ENCODE measurements around the gene NCKAP5. TPM values are rescaled to one million over a fixed set of nuclear protein-coding genes. Genes with fewer than 3 reads are reported as not detected.
"Not testable (repeated sequence)": the region's sequence is repeated elsewhere in the genome, so short reads cannot be mapped to it uniquely, and the experiment has no call there.

NCKAP5 gene
- total RNA-seq, 1 donor from 2014 or later: 0.59 TPM

DNA sequence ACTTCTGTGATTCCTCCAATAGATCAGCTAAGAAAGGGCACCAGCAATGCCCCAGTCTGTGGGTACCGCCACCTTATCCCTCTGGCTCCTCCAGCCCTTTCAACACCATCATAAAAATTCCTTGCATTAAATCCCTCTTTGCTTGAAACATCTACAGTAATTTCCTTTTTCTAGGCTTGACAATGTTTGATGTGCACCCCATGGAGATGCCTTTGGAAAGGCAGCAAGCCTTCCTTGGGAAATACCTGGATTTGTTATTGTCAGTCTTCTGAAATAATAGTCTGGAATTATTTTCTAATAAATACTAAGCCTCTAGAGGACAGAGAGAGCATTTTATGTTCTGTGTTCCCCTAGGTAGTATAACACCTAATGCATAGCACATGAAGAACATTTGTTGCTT is 46.1 kb downstream of the NCKAP5 start:
- DNase-seq (ENCODE audit: low read depth, low spot score): no peak

DNA sequence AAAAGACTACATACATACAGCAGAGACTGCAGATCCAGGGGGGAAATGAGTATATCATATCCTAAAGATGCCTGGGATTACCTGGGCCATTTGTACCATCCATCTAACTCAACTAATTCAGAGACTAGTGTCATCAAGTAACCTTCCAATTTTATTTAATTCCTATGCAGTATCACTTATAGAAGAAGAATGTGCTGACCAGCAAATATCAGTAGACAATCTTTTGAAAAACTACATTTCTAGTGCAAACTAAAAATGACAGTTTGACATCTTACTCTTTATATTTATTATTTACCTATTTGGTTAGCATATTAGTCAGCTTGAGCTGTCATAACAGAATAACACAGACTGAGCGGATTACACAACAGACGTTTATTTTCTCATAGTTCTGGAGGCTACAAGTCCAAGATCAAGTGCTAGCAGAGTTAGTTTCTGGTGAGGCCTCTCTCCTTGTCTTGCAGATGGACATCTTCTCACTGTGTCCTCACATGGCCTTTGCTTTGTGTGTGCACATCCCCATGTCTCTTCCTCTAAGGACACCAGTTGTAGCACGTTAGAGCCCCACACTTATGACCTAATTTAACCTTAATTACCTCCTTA is 47.0 kb downstream of the NCKAP5 start:
- DNase-seq (ENCODE audit: low read depth, low spot score): no peak

DNA sequence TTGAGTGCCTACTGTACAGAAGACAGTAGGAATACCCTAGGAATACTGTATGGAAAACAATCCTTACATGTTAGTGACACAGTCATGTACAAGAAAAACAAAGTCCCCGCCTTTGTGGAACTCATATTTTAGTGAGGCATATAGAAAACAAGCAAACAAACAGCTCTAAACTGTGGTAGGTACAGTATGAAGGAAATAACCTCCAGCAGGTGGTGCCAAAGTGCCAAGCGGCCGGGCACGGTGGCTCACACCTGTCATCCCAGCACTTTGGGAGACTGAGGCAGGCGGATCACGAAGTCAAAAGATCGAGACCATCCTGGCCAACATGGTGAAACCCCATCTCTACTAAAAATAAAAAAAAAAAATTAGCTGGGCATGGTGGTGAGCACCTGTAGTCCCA is 48.6 kb downstream of the NCKAP5 start:
- DNase-seq (ENCODE audit: low read depth, low spot score): not testable (repeated sequence)

DNA sequence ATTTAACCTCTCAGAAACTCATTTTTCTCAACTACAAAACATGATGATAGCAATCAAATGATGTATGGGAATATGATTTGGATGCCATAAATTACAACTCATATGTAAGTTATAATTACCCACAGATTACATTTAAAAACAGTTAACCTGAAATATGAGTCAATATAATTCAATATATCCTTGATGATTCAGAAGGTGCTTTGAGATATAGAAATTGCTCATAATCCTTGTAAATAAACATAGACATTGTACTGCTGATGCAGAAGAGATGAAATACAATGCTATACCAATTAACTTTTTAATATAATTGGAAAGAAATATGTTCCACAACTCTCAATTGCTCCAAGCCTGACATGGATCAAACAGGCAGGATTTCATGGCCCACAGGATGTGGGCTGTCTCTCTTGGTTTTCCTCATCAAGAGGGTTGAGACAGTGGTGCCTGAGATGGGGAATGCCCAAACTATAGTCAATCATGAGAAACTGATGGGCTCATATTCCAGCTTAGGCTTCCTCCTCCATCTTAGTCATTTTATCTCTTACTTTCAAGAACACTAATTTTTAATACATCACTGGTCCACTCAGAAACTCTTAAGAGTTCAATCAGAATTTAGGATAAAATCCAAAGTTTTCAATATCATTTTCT is 49.4 kb downstream of the NCKAP5 start:
- DNase-seq (ENCODE audit: low read depth, low spot score): no peak

DNA sequence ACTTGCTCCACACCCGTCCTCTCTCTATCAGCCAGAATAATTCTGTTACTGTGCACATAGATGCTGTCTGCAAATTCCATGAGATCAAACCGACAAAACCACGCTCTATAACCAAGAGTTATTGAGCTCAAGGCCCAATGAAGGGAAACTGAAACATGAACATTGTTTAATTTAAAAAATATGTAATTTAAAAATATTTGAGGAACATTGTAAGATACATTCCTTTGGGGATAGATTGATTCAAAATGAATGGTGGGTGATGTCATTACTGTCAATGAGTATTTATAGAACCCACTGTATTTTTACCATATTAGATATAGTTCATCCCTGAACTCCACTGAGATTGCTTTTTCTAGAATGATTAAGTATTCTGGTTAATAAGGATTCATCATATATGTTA is 50.4 kb downstream of the NCKAP5 start:
- no peak for DNase-seq (ENCODE audit: low read depth, low spot score)

DNA sequence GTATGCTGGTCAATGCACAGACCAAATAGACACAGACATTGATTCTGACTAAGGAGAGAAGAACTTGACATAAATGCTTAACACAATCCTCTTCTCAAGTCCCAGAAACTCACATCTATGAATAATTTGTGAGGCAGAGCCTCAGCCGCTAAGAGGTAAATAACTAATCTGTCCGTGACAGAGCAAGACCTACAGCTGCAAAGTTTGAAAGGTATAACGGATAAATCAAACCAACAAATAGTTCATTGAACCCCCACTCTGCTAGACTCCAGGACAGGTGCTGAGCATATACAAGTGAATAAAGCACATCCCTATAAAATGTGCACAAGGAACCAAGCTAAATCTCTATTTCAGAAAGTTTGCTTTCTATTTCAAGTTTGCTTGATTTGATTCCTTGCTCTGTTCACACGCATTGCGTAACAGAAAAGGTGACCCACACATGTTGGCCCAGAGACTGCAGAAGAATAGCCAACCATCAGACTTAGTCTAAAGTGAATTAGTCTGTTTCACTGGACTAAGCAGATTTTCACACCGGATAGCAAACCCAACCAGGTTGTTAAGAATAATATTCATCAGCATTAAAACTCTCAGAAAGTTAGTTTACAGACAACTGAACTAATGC is 51.7 kb downstream of the NCKAP5 start:
- DNase-seq (ENCODE audit: low read depth, low spot score): no peak

DNA sequence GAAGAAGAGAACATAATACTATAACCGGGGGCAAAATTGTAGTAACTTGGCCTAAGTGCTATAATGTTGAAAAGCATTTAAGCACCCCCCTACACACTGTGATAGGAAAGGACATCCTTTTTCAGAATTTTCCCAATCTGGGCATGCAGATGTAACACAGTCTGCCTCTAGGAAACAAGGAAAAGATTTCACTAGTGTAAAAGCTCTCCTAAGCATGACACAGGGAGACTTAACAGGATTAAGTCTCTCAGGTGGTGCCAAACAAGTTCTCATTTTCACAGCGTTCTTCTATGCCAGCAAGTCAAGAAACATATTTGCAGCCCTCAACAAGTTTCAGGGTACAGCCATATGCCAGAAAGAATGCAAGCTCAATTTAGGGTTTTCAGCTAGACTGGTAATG is 53.0 kb downstream of the NCKAP5 start:
- no peak for DNase-seq (ENCODE audit: low read depth, low spot score)

DNA sequence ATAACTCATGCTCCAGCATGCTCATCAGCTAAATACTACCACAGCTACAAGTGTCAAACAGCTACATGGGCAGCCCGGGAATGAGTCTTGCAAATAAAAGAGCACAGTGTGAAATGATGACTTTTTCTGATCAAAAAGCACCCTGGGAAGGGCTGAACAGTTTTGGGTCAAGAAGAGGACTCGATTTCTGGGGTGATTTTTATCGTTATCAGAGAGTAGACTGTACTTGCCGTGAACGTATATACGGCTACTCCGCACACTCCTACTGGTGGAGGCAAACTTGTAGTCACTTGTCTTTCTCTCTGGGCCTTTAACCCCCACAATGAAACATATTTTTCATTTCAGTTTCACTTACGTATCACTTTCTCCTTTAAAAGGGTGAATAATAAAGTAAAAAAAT is 54.4 kb downstream of the NCKAP5 start:
- no peak for DNase-seq (ENCODE audit: low read depth, low spot score)

DNA sequence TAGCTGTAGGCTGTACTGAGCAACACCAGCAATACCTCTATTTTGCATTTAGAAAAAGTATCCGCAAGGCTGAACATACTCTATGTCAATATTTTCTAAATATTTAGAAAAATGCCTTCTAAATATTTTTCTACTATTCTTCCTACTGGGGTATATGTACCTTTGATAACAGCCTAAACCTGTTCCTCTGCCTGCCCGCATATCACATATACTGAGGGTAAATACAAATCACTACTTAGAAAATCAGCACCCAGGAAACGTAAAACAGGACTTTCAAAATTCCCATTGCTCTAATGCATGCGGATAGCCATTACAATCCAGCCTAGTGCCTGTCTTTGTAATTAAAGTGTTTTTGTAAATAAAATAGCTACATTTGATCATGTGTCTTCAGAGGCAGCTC is 56.1 kb downstream of the NCKAP5 start:
- DNase-seq (ENCODE audit: low read depth, low spot score): no peak

DNA sequence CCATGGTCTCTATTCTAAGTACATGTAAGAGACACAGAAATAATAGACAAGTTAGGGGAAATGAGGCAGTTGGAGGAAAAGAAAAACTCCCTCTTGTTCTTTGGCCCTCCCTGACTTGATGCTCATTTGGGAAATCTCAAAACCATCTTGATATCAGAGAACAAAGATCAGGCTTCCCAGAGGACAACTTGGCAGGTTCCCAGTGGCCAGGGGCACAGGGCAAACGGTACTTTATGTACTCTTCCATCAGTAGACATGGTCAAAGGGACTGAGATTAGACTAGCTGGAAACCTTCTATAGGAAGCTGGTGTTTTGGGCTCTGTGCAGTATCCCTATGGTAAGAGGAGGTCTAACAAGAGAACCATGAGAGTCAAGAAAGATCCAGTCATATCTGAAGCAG is 56.6 kb downstream of the NCKAP5 start:
- DNase-seq (ENCODE audit: low read depth, low spot score): no peak

DNA sequence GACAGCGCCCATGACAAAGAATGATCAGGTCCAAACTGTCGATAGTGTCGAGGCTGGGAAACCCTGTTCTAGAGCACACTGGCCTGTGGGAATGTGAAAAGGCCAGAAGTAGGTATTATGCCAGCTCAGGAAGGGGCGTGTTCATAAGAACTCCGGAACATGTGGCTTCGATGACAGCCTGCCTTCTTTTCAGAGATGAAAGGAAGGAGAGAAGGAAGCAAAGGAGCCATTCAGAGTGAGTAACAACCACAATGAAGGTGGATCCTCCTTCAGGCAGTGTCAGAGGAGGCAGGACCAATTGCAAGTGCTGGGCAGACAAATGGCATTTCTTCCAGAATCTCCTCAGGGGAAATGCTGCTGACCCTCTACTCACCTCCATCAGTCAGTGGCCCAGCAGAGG is 58.5 kb downstream of the NCKAP5 start:
- no peak for DNase-seq (ENCODE audit: low read depth, low spot score)

DNA sequence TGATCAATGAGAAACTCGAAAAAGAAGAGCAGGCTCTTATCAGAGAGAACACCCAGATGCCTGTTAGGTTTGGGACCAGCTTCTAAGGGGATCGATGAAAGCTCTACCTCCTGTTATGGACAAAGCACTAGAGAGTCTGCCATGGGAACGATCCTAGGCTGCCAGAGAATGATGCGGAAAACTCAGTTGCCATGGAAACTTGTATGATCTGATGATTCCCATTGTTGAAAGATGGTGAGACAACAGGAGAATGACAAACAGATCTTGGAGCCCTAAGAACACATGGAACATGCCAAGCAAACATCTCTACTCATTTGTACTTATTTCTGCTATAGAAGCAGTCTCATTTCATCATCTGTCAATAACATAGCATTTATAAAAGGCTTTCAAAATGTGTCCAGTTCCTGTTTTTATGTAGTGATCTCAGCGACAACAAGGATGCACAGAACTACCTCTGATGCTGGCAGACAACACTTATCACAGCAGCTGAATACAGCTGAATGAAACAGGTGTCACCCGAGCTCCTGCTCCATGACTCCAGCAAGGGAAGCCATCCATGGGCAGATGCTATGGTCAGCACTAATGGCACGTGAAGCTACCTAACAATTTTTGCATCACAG is 59.6 kb downstream of the NCKAP5 start:
- DNase-seq (ENCODE audit: low read depth, low spot score): no peak

DNA sequence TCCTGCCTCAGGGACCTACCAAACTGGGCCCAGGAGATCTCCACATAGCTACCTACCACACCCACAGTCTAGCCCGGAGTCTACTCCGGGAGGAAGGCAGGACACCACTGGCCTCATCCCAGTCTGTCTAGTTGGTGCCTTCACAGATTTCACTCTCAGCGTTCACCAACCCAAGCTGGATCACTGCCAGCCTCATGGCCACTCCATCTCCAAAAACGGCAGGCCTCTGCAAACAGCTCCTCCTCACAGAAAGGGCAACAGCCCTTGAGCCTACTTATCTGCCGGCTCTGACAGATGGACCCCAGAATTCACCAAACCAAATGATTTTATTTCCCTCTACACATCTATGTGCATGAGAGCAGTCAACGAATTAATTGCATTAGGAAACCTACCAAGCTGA is 61.3 kb downstream of the NCKAP5 start:
- DNase-seq (ENCODE audit: low read depth, low spot score): no peak

DNA sequence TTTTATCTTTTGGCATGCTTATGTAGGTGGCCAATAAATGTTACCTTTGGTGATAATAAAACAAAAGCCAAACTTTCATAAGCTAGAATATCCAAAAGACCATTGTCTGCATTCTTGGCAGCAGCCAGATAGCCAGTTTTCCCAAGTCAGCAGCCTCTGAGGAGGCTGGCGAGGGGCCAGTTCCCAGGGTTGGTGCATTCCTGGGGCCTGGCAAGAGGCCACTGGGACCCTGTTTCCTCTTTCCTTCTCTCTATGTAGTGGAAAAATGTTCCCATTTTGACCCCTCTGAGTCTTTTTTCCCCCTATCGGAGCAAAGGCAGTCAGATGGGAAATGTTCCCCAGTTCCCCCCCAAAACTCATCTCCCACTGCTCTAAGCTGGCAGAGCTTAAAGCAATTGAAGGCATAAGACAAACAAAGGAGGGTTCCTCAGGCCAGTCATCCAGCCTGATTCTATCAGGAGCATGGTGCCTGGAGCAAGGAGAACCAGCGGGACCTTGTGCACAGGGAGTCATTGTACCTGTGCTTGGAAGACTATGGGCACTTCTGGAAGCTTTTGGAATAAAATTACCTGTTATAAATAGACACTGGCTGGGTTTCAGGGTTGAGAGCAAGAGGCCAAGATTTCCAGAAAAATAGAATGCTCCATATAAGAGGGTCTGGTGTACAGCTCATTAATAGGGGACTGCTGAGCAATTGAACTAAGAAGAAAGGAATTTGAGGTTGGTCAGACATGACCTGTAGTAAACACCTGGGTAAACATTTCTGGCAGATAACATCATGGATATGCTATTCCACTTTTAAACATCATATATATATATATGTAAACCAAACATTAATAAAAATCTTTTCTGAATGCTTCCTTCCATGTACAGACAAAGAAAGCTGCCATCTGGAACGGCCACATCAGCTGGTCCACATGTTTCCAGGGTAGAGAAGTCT is 63.4 kb downstream of the NCKAP5 start:
- peak; percentile 57 for DNase-seq (ENCODE audit: low read depth, low spot score)

DNA sequence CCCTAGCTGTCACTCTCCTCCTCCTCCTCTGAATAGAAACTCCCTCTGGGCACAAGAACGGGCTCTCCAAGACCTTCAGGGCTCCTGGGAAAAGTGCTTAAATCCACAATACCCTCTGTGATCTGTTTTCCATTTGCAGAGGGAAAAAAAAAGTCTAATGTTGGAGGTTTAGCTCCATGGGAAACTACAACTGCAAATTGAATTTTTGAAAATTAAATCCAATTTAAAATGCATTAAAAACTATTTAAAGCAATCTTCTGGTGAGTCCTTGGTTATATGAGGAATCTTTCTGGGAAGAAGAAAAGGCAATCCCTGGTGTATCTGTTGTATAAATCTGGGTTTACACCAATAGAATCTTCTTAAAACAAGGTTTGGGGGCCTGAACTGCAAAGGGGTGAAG is 64.3 kb downstream of the NCKAP5 start:
- DNase-seq (ENCODE audit: low read depth, low spot score): no peak

DNA sequence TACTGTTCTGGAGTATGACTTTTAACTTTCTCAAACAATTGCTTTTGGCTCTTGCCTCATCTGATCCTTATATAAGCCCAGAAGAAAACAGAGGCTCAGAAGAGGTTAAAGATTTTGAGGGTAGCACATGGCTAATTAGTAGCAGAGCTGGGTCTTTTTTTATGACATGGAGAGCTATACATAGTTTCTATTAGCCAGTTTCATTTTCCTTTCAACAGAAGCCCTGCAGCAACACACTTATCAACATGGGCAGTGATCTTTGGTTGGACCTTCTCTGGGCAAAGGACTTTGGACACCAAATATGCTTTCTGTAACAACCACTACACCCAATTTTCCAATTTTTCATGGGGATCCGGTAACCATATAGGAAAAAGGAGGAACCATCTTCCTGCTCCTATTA is 64.9 kb downstream of the NCKAP5 start:
- DNase-seq (ENCODE audit: low read depth, low spot score): no peak

DNA sequence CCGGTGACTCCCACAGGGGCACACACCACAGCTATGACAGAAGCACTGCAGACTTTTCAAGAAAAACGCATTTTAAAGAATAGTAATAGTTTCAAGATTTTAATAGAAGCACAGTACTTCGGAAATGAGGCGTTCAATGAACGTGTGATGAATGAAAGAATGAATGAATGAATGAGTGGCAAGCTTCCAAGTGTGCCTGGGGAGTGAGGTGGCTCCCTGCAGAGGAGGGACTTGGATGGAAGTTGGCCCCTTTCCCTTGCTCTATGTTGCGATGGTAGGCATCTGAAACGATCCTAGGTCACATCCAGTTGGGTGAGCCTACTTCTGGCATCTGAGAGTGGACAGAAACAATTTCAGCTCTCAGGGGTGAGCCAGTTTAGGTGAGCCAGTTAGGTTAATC is 65.6 kb downstream of the NCKAP5 start:
- DNase-seq (ENCODE audit: low read depth, low spot score): no peak

DNA sequence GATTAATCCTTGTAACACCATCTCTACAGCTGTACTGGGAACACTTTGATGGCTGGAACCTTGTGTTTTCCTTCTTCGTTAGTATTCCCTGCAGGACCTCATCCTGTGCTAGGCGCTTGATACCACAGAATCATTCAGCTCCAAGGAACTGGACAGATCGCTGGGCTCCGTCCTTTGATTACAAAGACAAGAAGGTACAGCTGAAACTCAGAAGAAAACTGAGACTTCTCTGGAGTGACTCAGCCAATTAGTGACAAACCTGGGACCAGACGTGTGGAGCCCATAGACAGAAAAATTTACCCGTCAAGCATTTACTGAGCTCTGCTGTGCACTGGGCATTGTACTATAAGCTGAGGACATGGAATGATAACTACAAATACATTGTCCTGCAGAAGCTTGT is 67.3 kb downstream of the NCKAP5 start:
- no peak for DNase-seq (ENCODE audit: low read depth, low spot score)

DNA sequence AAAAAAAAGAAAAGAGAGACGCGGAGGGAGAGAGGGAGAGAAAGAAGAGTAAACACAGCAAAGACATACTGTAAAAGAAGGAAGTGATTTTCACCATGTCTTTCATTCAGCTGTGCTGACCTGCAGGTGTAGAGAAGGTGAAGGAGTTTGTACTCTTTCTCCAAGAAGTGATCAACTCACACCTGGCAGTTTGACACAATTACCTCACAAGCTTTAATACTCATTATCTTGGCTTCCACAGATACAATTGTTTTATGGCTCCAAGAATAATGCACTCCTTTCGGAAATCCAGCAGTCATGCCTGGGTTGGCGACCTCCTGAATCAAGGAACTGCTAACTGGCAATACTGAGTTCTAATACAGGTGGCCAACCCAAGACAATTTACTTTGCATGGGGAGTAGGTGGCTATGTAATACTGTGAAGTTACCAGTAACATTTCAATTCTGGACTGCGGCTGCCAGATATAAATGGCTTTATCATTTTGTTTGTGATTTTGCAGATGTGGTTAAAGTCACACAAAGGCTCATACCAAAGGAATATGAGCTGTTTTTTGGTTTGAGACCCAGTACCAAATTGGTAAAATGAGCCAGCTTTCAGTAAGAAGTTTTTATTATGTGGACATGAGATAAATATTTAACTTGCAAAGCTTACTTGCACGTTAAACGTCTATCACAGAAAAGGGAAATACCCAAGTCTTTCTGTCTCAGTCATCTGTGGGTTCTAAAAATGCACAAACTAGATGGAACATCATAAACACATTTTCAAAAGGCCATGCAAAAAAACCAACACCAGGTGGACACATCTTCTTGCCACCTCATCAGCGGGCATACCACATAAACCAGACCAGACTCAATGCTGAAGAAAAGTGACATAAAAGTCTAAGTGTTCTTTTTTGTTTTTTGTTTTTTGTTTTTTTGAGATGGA is 69.3 kb downstream of the NCKAP5 start:
- no peak for DNase-seq (ENCODE audit: low read depth, low spot score)

DNA sequence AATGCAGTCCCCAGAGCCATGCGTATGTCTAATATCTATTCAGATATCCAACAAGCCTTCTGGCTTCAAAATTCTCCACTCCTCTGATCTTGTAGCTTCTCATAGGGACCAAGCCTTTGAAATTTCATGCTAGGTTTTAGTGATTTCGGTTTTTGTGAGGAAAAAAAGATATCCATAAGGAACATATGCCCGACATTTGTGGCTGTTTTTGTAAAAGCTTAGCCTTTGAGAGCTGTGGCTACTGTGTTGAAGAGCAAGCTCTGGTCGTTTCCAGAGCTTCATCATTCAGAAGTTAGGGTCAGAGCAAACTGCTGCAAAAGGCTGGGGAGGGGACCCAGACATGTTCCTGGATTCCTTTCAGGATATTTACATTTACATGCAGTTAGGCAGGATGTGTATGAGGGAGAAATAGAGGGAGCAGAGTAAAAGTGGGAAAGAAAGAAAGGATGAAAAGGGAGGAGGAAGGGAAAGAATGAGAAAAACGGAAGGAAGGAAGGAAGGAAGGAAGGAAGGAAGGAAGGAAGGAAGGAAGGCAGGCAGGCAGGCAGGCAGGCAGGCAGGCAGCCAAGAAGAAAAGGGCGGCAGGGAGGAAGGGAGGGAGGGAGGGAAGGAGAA is 70.2 kb downstream of the NCKAP5 start:
- DNase-seq (ENCODE audit: low read depth, low spot score): no peak

Data from pulmonary artery endothelial cell (primary cell).